ENCODE data around the gene VCX3B. TPM values are rescaled to one million over a fixed set of nuclear protein-coding genes. Genes with fewer than 3 reads are reported as not detected.

Gene VCX3B
- total RNA-seq (2022; extraction: Qiagen RNA extraction; ENCODE audit: low read depth), result not detected in 5 replicates

GRCh38 chrX:8464530-8464929, at the start of gene VCX3B:
Gene VCX3B, plus strand, starts transcription at chrX:8464830. Its CDS starts 621 bp downstream, at chrX:8465451.

